Astrocyte (in vitro differentiated cells and primary cell): Measurements from ENCODE around the gene TMEM256. TPM values are rescaled to one million over a fixed set of nuclear protein-coding genes. Genes with fewer than 3 reads are reported as not detected.

Experiments used
- DNase-seq: peaks from one replicate; pipeline ENCODE4 v3.0.0-alpha.2; 2010; ENCODE audit warnings: low read depth
- FAIRE-seq: peaks from 2 replicates; lab custom pipeline; 2011; peaks lifted over from hg19 to GRCh38; lab: Jason Lieb, UNC
- H2AFZ ChIP-seq: 2 replicates; pipeline ENCODE4 v1.6.0; 2012; ENCODE audit warnings: low read depth, low read length, inconsistent platforms
- H3K27ac ChIP-seq: 2 replicates; pipeline ENCODE4 v1.5.1; 2011; ENCODE audit warnings: low read depth, low read length, inconsistent platforms
- H3K27me3 ChIP-seq: 2 replicates; pipeline ENCODE4 v1.6.0; 2011; ENCODE audit warnings: low read length, inconsistent platforms; ENCODE audit not compliant: insufficient read depth
- H3K36me3 ChIP-seq: 2 replicates; pipeline ENCODE4 v1.5.1; 2011; ENCODE audit warnings: low read length, inconsistent platforms; ENCODE audit not compliant: insufficient read depth
- H3K4me1 ChIP-seq: 2 replicates; pipeline ENCODE4 v1.5.1; 2011; ENCODE audit warnings: low read length, inconsistent platforms; ENCODE audit not compliant: insufficient read depth
- H3K4me2 ChIP-seq: 2 replicates; pipeline ENCODE4 v1.6.0; 2012; ENCODE audit warnings: low read length, inconsistent platforms
- H3K4me3 ChIP-seq: 2 replicates; pipeline ENCODE4 v1.5.1; 2011; ENCODE audit warnings: low read depth, mild to moderate bottlenecking, low read length, inconsistent platforms; ENCODE audit not compliant: insufficient read depth
- H3K79me2 ChIP-seq: 2 replicates; pipeline ENCODE4 v1.6.0; 2012; ENCODE audit warnings: mild to moderate bottlenecking, low read length, inconsistent platforms; ENCODE audit not compliant: insufficient read depth
- H3K9ac ChIP-seq: 2 replicates; pipeline ENCODE4 v1.6.0; 2012; ENCODE audit warnings: mild to moderate bottlenecking, low read length, inconsistent platforms
- H3K9me3 ChIP-seq: 2 replicates; pipeline ENCODE4 v1.5.1; 2012; ENCODE audit warnings: low read depth, mild to moderate bottlenecking, low read length, inconsistent platforms; ENCODE audit not compliant: insufficient read depth
- H4K20me1 ChIP-seq: 2 replicates; pipeline ENCODE4 v1.6.0; 2012; ENCODE audit warnings: low read length, inconsistent platforms; ENCODE audit not compliant: insufficient read depth
- H3K27ac Mint-ChIP-seq: one replicate; pipeline ENCODE4 v1.8.0; 2021; ENCODE audit warnings: mild to moderate bottlenecking, mixed read lengths; ENCODE audit not compliant: unreplicated experiment
- H3K27me3 Mint-ChIP-seq: one replicate; pipeline ENCODE4 v1.8.0; 2021; ENCODE audit warnings: low read depth, mixed read lengths; ENCODE audit not compliant: unreplicated experiment
- H3K36me3 Mint-ChIP-seq: one replicate; pipeline ENCODE4 v1.8.0; 2021; ENCODE audit warnings: low read depth, mixed read lengths; ENCODE audit not compliant: unreplicated experiment
- H3K4me1 Mint-ChIP-seq: one replicate; pipeline ENCODE4 v1.8.0; 2021; ENCODE audit warnings: low read depth, mixed read lengths; ENCODE audit not compliant: unreplicated experiment
- H3K4me3 Mint-ChIP-seq: one replicate; pipeline ENCODE4 v1.8.0; 2021; ENCODE audit warnings: mild to moderate bottlenecking, moderate library complexity, mixed read lengths; ENCODE audit not compliant: unreplicated experiment
- H3K9me3 Mint-ChIP-seq: one replicate; pipeline ENCODE4 v1.8.0; 2021; ENCODE audit warnings: mild to moderate bottlenecking, mixed read lengths; ENCODE audit not compliant: unreplicated experiment
- CTCF ChIP-seq: IDR thresholded peaks from 2 replicates; pipeline ENCODE4 v1.5.1; 2011; ENCODE audit warnings: low read depth, mild to moderate bottlenecking, inconsistent platforms, low read length, moderate library complexity; ENCODE audit not compliant: insufficient read depth
- EZH2 ChIP-seq: IDR thresholded peaks from 2 replicates; pipeline ENCODE4 v1.6.1; 2012; ENCODE audit warnings: mild to moderate bottlenecking, low read length, inconsistent platforms; ENCODE audit not compliant: insufficient read depth
- total RNA-seq: library from RNA; stranded (reverse); gene quantifications from 2 replicates; pipeline ENCODE4 v1.2.1, GENCODE V29; 2021

The TMEM256 gene
- total RNA-seq, 1 donor from 2014 or later = 45.7 TPM

- H3K27ac ChIP-seq = no peak overlapping the region
- peaks cover 5% of the 10 kb centered on the region for H3K27me3 Mint-ChIP-seq
- peaks cover 3% of the 10 kb centered on the region for H3K36me3 Mint-ChIP-seq
These were observed 23.1 kb upstream of the TMEM256 start for GRCh38 chr17:7426896-7427489.

GRCh38 chr17:7426203-7426863 lies 22.4 kb upstream of the TMEM256 start:
- Histone ChIP-seq H3K27ac (no peak overlapping the region), H3K4me2 (no peak overlapping the region), H2AFZ (no peak overlapping the region), H3K36me3 (no peaks in the 10 kb centered on the region), H3K9me3 (no peaks in the 10 kb centered on the region), H3K9ac (no peak overlapping the region), H3K79me2 (no peaks in the 10 kb centered on the region), H3K4me1 (no peaks in the 10 kb centered on the region), H3K27me3 (no peaks in the 10 kb centered on the region), H3K4me3 (no peak overlapping the region), H4K20me1 (no peaks in the 10 kb centered on the region)
- peaks cover 5% of the 10 kb centered on the region for H3K27me3 Mint-ChIP-seq
- H3K9me3 Mint-ChIP-seq = peaks cover 2% of the 10 kb centered on the region
- peaks cover 3% of the 10 kb centered on the region for H3K36me3 Mint-ChIP-seq
- DNase-seq = no peak
- H3K4me1 Mint-ChIP-seq = no peaks in the 10 kb centered on the region
- TF ChIP-seq EZH2 (no peak), CTCF (no peak)
- H3K4me3 Mint-ChIP-seq = peak overlapping the region; percentile 45
- no peak for FAIRE-seq
- no peak overlapping the region for H3K27ac Mint-ChIP-seq

More at GRCh38 chr17:7426896-7427489, 23.1 kb upstream of the TMEM256 start:
- Histone ChIP-seq H3K9ac (no peak overlapping the region), H3K4me2 (no peak overlapping the region), H3K4me3 (no peak overlapping the region), H3K36me3 (no peaks in the 10 kb centered on the region), H3K4me1 (no peaks in the 10 kb centered on the region), H3K79me2 (no peaks in the 10 kb centered on the region), H2AFZ (no peak overlapping the region), H3K9me3 (no peaks in the 10 kb centered on the region), H4K20me1 (no peaks in the 10 kb centered on the region), H3K27me3 (no peaks in the 10 kb centered on the region)
- no peak for TF ChIP-seq CTCF
- no peak for TF ChIP-seq EZH2
- H3K9me3 Mint-ChIP-seq = peaks cover 2% of the 10 kb centered on the region
- no peaks in the 10 kb centered on the region for H3K4me1 Mint-ChIP-seq
- H3K4me3 Mint-ChIP-seq = no peak overlapping the region
- no peak overlapping the region for H3K27ac Mint-ChIP-seq
- DNase-seq = no peak
- no peak for FAIRE-seq

- H3K4me2 ChIP-seq = no peak overlapping the region
- Mint-ChIP-seq H3K4me1 (no peaks in the 10 kb centered on the region), H3K36me3 (peaks cover 3% of the 10 kb centered on the region), H3K9me3 (peaks cover 2% of the 10 kb centered on the region), H3K4me3 (no peak overlapping the region), H3K27me3 (peaks cover 5% of the 10 kb centered on the region), H3K27ac (no peak overlapping the region)
- no peaks in the 10 kb centered on the region for H3K4me1 ChIP-seq
- H3K9ac ChIP-seq = no peak overlapping the region
- H3K4me3 ChIP-seq = no peak overlapping the region
- no peaks in the 10 kb centered on the region for H3K79me2 ChIP-seq
- no peak overlapping the region for H3K27ac ChIP-seq
- no peaks in the 10 kb centered on the region for H3K9me3 ChIP-seq
- H3K36me3 ChIP-seq = no peaks in the 10 kb centered on the region
- no peak for TF ChIP-seq CTCF
- FAIRE-seq = no peak
- no peak for DNase-seq
- no peaks in the 10 kb centered on the region for H3K27me3 ChIP-seq
- no peak overlapping the region for H2AFZ ChIP-seq
- no peaks in the 10 kb centered on the region for H4K20me1 ChIP-seq
These were observed 21.9 kb upstream of the TMEM256 start for GRCh38 chr17:7425756-7426155.
